Stimulated activated CD8-positive, alpha-beta memory T cell treated with anti-CD3 and anti-CD28 coated beads, Interleukin-12 subunit alpha, Interleukin-12 subunit beta, amount 100 ng/mL, for 1 hour (primary cell): Measurements from ENCODE around the gene SNTB2.

Experiments used
- DNase-seq: peaks from one replicate; pipeline ENCODE4 v3.0.0-alpha.2; 2020; ENCODE audit warnings: low read depth

Gene SNTB2

GRCh38 chr16:69318911-69319289 lies 131.9 kb downstream of the SNTB2 start:
- no peak for DNase-seq

DNA sequence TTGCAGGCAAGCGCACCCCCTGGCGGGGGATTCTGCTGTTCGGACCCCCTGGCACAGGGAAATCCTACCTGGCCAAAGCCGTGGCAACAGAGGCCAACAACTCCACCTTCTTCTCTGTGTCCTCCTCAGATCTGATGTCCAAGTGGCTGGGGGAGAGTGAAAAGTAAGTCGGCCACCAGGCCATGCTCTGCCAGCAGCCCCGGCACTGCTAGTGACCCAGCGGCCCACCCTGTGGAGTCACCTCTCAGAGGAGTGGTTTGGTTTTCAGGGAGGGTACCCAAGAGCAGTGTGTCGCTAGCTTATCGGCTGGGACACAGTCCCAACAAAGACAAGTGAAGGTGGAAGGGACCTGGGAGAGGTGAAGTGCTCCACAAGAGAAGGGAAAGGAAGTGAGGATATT lies 132.4 kb downstream of the SNTB2 start:
- no peak for DNase-seq

- no peak for DNase-seq
These were observed 133.1 kb downstream of the SNTB2 start for GRCh38 chr16:69319826-69320739.

DNA sequence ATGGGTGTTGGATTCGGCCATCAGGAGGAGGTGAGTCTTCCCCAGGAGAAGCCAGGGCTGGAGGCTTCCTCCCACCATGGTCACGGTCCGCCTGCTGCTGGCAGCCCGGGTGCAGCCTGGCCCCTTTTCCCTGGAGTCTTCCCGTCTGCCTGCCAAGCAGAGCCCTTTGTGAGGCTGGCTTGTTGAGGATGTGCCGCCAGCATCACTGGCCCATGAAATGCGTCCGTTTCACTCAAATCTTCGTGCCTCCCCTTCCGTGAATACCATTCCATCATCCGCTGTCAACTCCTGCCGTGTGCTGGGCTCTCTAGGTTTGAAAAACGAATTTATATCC lies 133.7 kb downstream of the SNTB2 start:
- DNase-seq = no peak

DNA sequence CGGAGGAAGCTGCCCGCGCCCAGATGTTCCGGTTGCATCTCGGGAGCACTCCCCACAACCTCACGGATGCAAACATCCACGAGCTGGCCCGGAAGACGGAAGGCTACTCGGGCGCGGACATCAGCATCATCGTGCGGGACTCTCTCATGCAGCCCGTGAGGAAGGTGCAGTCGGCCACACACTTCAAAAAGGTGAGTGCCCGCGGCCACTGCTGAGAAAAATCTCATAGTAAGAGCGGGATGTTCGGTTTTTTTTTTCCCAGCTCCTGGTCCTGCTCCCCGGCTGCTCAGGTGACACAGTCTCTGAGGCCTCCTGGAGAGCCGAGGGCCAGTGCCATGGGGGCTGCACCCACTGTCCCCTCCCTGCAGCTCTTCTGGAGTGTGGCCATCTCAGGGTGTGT lies 134.1 kb downstream of the SNTB2 start:
- DNase-seq = no peak

DNA sequence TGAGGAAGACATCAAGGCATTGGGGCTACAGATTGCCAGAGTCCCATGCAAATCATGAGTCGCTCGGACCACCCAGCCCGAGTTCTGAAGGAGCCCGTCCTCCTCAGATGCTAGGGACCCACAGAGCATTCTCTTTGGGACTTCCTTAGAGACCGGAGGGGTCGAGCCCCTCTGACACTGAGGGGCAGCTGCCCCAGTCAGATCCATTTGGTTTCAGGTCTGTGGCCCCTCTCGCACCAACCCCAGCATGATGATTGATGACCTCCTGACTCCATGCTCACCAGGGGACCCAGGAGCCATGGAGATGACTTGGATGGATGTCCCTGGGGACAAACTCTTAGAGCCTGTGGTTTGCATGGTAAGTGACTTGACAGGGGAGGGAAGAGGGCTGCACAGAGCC lies 135.4 kb downstream of the SNTB2 start:
- DNase-seq = no peak

DNA sequence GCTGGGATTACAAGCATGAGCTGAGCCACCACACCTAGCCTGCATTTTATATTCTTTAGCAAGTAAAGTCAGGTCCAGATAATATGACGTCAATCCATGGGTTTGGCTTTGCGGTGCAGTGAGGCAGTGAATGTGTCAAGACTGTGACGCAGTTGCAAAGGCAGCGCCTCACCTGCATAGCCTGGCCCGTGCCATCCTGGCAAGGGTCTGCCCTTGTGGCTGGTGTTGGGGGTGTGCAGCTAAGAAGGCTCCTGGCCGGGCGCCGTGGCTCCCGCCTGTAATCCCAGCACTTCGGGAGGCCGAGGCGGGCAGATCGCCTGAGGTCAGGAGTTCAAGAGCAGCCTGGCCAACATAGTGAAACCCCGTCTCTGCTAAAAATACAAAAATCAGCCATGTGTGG lies 136.5 kb downstream of the SNTB2 start:
- DNase-seq = no peak

- no peak for DNase-seq
These were observed 137.1 kb downstream of the SNTB2 start for GRCh38 chr16:69324013-69324531.

DNA sequence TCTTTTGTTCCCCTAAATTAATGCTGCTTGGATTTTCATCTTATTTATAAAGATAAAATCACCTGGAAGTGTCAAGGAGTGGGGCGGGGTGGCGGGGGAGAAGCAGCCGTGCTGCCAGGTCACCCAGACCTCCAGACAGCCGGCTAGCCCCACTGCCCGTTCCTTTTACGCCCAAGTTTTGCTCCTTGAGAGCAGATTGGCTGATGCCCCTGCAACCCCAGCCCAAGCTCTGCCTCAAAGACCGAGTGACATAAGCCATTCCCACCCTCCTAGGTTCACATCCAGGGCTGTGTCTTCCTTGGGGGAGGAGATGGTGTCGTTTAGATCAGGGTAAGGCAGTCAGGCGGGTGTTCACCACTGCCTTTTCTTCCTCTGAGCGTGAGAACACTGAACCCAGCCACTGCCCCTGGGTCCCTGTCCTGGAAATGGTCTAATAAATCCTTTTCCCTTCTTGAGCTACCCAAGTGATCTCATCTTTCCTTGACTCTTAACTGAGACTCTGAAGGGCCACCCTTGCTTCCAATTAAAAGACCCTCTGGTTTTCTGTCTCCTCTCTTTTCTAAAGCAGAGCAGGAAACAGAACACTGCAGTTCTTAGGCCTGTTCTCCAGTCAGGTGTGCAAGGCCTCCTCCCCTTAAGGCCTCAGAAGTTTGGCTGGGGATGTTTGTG lies 137.8 kb downstream of the SNTB2 start:
- no peak for DNase-seq

GRCh38 chr16:69325784-69326171 lies 138.8 kb downstream of the SNTB2 start:
- DNase-seq = no peak

DNA sequence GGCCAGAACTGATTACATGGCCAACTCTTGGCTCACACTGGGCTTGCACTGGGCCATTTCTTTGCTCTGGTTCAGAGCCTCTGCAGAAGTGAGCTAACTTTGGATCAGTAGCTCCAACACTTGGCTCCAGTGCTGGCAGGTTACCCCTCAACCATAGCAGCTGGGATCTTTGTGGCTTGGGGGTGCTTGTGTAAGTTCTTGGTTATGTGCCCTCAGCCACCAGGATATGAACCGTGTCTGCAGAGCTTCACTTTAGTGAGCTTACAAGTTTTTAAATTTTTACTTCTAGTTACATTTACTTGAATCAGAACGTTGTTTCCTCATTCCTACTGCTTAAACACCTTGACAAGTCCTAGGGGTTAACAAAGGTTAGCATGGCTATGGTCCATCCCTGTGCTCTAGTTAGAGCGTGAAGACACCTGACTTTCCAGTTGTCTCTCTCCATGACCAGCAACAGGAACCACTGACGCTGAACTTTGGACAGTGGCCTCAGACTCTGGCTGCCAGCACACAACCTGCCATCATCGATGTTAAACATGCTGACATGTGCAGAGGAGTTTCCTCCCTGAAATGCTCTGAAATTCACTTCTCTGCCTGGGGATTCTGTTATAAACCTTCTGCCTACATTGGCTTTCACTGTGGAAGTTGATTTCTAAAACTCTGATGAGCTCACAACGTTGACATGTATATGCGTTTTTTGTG lies 139.4 kb downstream of the SNTB2 start:
- DNase-seq = no peak

DNA sequence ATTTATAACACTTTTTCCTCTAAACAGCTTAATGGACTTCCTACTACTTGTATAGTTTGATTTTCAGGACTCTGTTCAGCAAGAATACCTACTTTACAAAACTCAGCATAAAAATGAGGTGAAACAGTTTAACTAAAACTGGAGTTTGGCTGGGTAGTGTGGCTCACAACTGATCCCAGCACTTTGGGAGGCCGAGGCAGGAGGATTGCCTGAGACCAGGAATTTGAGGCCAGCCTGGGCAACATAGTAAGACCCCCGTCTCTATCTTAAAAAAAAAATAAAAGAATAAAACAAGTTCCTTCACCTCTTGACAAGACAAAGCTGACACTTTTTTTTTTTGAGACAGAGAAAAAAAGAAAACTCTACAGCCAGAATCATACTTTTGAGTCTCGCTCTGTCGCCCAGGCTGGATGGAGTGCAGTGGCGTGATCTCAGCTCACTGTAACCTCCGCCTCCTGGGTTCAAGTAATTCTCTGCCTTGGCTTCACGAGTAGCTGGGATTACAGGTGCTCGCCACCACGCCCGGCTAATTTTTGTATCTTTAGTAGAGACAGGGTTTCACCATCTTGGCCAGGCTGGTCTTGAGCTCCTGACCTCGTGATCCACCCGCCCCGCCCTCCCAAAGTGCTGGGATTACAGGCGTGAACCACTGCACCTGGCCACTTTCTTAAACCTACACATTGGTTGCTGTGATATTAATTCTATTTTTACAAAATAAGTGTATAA lies 140.8 kb downstream of the SNTB2 start:
- DNase-seq = no peak

GRCh38 chr16:69328854-69329316 lies 141.9 kb downstream of the SNTB2 start:
- DNase-seq = no peak

- no peak for DNase-seq
These were observed 142.7 kb downstream of the SNTB2 start for GRCh38 chr16:69329369-69330285.

- DNase-seq = peak; percentile 67
These were observed 143.5 kb downstream of the SNTB2 start, which contains the start of gene PDF for GRCh38 chr16:69330286-69331109. PDF (minus strand) TSS chr16:69330588; CDS start chr16:69330570, 18 bp downstream.

DNA sequence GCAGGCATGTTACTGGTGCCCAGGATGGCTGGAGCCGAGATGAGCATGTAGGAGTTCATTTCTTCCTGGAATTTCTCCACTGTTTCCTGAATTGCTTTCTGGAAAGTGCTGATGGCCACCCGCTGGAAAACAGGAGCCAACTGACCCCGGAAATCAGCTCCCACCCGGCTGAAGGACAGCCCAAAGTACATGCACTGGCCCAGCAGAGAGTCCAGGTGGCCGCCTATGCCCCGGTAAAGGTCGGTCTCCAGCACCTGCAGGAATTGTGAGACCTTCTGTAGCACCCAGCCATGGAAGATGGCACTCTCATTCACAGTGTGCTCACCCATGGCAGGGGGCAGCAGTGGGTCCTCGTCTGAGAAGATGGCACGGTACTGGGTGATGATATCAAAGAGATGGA lies 147.7 kb downstream of the SNTB2 start:
- no peak for DNase-seq

- DNase-seq = no peak
These were observed 151.8 kb downstream of the SNTB2 start for GRCh38 chr16:69338557-69339288.

GRCh38 chr16:69339289-69340094 lies 152.5 kb downstream of the SNTB2 start, which contains the start of the genes COG8 and NIP7:
COG8 (minus strand) TSS chr16:69339564; CDS start chr16:69339552, 12 bp downstream.
NIP7 (plus strand) TSS chr16:69339772; CDS start chr16:69339830, 58 bp downstream.
- DNase-seq = peak; percentile 86
